Ovary (tissue), 3 donors: ENCODE data around the gene SLC7A10.

Experiments
- CTCF ChIP-seq, 3 donors: fragments of 450-650 bp in 2 of 3; fragments of 200-600 bp in 1 of 3; IDR thresholded peaks; one replicate each; pipeline versions ENCODE4 v1.5.1 to v1.8.0; 2016 to 2022; ENCODE audit warnings: antibody characterized with exemption in 3 of 3, mild to moderate bottlenecking in 1 of 3
- POLR2A ChIP-seq: fragments of 450-650 bp; IDR thresholded peaks from one replicate; pipeline ENCODE4 v1.6.1; 2017; ENCODE audit warnings: antibody characterized with exemption, mild to moderate bottlenecking, moderate library complexity
- donor health status: DM: no; HTN: no; CAD: no.

GRCh38 chr19:33175886-33176669 is 49.6 kb downstream of the SLC7A10 start:
- TF ChIP-seq POLR2A: no peak
- TF ChIP-seq CTCF (IDR thresholded peaks at IDR 0.05): no peak
